Esophagus muscularis mucosa (tissue), 4 donors: ENCODE measurements around the gene ZNF436. TPM values are rescaled to one million over a fixed set of nuclear protein-coding genes. Genes with fewer than 3 reads are reported as not detected.

Source experiments
- total RNA-seq, 4 donors: library from RNA; depleted of rRNA; stranded (reverse); fragments of >200 nt; gene quantifications; one replicate each; pipeline versions ENCODE4 v1.1.0 to v1.2.1, GENCODE V29; 2016

Gene ZNF436
- total RNA-seq, 4 donors from 2014 or later, result 13.7 to 36.8 (median 16.4) TPM

Other genes with a start within 250 kb of the ZNF436 start
- 10 to 100 TPM; 23.4 to 34.4 (median 27.3) TPM for gene LUZP1, start 201.0 kb downstream of the ZNF436 start, total RNA-seq
- not detected for gene HTR1D, start 152.3 kb downstream of the ZNF436 start, total RNA-seq
- 10 to 100 TPM; 59.8 to 75.7 (median 69.4) TPM for gene HNRNPR, start 25.6 kb downstream of the ZNF436 start, total RNA-seq
- 10 to 100 TPM; 16.7 to 24.1 (median 20.9) TPM for gene TCEA3, start 54.9 kb upstream of the ZNF436 start, total RNA-seq
- gene ASAP3, start 114.3 kb upstream of the ZNF436 start, total RNA-seq, result 10 to 100 TPM; 25.3 to 32.8 (median 27.9) TPM
- gene E2F2, start 161.4 kb upstream of the ZNF436 start, total RNA-seq, result under 1 TPM in 3 of 4 donors, not detected in 1; 0.11 to 0.26 (median 0.17) TPM
- gene ID3, start 189.7 kb upstream of the ZNF436 start, total RNA-seq, result 100 to 1,000 TPM in 3 of 4 donors, 10 to 100 TPM in 1; 75.2 to 352 (median 274) TPM